ENCODE data around the gene OPRL1.

OPRL1 gene

DNA sequence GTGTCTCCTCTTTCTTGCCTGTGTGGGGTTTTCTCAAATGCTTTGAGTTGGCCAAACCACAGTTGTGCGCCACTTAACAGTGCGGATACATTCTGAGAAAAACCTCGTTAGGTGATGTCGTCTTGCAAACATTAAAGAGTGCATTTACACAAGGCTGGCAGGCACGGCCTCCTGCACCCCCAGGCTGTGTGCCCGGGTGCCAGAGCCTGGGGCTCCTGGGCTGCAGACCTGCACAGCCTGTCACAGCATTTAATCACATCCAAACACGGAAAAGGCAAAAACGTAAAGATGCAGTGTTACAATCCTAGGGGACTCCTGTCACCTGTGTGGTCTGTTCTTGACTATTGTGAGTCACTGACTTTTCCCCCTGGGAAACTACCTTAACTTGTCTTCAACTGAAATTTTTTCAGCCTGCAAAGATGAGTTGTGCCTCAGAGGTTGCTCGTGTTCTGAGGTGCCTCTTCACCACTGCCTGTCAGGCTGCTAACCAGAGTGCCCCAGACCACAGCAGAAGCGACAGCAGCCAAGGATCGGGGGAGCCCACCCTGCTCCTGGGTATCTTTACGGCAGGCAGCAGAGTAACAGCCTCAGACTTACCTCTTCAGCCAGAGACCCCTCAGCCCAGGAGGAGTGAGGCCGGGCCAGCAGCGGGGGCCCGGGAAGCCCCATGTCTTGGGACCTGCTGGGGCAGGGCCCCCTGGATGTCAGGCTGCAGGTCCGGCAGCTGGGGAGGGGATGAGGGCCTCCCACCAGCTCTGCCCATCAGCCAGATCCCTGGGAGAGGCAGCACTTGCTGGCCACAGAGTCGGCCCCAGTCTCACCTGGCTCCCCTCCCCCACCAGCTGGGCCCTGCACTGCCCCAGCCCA is 44.6 kb upstream of the OPRL1 start:
- POLR2A ChIA-PET = no interaction called here
- CTCF ChIA-PET = interaction anchor here (1.7 to 5.9 kb wide), 2 partner anchors 35 to 86 kb away, joined by 3 to 69 read pairs; no protein-coding TSS in a partner anchor
- H3K4me3 ChIP-seq (ENCODE audit: low read depth, low read length) = no peak overlapping the region
- TF ChIP-seq, protein P1, sequence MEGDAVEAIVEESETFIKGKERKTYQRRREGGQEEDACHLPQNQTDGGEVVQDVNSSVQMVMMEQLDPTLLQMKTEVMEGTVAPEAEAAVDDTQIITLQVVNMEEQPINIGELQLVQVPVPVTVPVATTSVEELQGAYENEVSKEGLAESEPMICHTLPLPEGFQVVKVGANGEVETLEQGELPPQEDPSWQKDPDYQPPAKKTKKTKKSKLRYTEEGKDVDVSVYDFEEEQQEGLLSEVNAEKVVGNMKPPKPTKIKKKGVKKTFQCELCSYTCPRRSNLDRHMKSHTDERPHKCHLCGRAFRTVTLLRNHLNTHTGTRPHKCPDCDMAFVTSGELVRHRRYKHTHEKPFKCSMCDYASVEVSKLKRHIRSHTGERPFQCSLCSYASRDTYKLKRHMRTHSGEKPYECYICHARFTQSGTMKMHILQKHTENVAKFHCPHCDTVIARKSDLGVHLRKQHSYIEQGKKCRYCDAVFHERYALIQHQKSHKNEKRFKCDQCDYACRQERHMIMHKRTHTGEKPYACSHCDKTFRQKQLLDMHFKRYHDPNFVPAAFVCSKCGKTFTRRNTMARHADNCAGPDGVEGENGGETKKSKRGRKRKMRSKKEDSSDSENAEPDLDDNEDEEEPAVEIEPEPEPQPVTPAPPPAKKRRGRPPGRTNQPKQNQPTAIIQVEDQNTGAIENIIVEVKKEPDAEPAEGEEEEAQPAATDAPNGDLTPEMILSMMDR (IDR thresholded peaks at IDR 0.05; ENCODE audit: insufficient read depth, low read length, missing control alignments) = no peak
- DNase-seq (ENCODE audit: low read depth, low spot score) = no peak

DNA sequence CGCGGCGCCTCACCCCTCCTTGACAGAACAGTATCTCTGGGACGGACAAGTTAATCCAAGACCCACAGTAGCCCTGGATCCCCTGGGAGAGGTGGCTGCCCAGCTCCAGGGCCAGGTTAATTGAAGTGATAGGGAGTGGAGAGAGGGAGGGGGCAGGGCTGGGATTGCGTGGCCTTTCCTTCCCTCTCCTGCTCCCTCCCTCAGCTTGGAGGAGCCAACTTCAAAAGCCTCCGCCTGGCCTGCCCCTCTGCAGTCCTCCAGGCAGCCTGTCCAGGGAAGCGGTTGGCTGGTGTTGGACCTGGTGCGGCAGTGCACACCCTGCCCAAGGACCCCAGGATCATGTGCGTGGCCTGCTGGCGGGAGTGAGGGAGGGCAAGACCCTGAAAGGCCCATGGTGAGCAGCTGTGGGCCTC is 43.9 kb upstream of the OPRL1 start, which contains the start of gene C20orf204:
TSS of gene C20orf204 (plus strand) at position 250 of the 413 bp plus-strand sequence. CDS start at position 392, 142 bp downstream.
- DNase-seq (ENCODE audit: low read depth, low spot score) = no peak
- ChIA-PET POLR2A (interaction anchor here (1.1 kb wide), 1 partner anchor 27 kb away, joined by 3 read pairs; the partner anchor contains the start of gene TCEA2), CTCF (interaction anchor here (0.9 to 5.9 kb wide), 3 partner anchors 51 to 85 kb away, joined by 3 to 69 read pairs (median 4); partner anchors contain the start of gene PRPF6)
- TF ChIP-seq, protein P1 (IDR thresholded peaks at IDR 0.05; ENCODE audit: insufficient read depth, low read length, missing control alignments) = no peak
- H3K4me3 ChIP-seq (ENCODE audit: low read depth, low read length) = no peak within 1 kb of the TSS

DNA sequence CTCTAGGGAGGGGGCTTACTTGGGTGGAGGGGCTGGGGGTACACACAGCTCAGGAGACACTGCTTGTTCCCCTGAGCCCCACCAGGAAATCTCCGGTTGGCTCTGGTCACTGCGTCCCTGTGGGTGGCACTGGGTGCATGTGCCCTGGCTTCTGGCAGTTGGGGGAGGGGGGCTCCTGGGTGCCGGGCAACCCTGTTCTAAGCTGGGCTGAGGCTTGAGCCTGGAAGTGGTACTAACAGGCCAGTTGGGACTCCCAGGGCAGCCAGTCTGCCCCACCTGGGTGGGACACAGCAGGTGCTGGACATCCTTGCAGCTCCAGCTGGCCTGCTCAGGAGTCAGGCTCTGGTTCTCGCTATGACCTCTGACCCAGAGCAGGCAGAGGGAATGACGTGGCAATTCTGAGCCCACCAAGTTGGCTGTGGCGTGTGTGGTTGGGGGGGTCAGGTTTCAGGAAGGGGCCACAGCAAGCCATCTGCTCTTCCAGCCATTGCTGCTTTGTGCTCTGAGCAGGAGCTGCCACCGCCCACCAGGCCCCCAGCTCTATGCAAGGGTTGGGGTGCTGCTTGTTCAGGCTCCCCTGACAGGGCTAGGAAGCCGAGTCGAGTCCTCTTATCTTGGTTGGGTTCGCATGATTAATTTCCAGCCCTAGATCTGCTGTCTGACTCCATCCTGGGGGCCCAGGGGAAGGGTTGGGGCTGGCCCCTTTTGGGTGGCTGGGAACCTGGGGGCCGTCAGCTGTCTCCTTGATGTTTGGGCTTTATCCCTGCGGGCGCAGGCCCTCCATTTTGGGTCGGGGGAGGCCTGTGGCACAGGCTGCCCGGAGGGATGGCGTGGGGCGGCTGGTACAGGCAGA is 43.3 kb upstream of the OPRL1 start:
- TF ChIP-seq, protein P1 (IDR thresholded peaks at IDR 0.05; ENCODE audit: insufficient read depth, low read length, missing control alignments) = no peak
- no peak overlapping the region for H3K4me3 ChIP-seq (ENCODE audit: low read depth, low read length)
- ChIA-PET POLR2A (interaction anchor here (1.1 kb wide), 1 partner anchor 26 kb away, joined by 3 read pairs; the partner anchor contains the start of gene TCEA2), CTCF (interaction anchor here (0.9 to 5.9 kb wide), 4 partner anchors 21 to 84 kb away, joined by 3 to 69 read pairs (median 6); partner anchors contain the start of gene PRPF6)
- no peak for DNase-seq (ENCODE audit: low read depth, low spot score)

DNA sequence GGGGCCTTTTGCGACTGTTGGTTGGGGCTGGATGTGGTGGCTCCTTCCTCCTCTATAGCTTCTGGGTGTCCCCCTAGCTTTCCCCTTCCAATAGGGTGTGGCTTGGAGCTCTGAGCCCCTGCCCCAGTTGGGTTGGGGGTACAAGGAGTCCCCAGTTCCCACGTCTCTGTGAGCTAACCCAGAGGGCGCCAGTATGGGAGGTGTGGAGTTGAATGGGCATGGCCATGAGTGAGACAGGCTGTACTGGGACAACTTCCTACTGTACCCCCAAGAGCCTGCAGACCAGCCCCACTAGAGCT is 42.7 kb upstream of the OPRL1 start:
- ChIA-PET POLR2A (interaction anchor here (1.1 kb wide), 1 partner anchor 26 kb away, joined by 3 read pairs; the partner anchor contains the start of gene TCEA2), CTCF (interaction anchor here (1.2 to 5.9 kb wide), 4 partner anchors 20 to 84 kb away, joined by 3 to 69 read pairs (median 6); partner anchors contain the start of gene PRPF6)
- H3K4me3 ChIP-seq (ENCODE audit: low read depth, low read length) = no peak overlapping the region
- no peak for DNase-seq (ENCODE audit: low read depth, low spot score)
- TF ChIP-seq, protein P1 (IDR thresholded peaks at IDR 0.05; ENCODE audit: insufficient read depth, low read length, missing control alignments) = no peak

DNA sequence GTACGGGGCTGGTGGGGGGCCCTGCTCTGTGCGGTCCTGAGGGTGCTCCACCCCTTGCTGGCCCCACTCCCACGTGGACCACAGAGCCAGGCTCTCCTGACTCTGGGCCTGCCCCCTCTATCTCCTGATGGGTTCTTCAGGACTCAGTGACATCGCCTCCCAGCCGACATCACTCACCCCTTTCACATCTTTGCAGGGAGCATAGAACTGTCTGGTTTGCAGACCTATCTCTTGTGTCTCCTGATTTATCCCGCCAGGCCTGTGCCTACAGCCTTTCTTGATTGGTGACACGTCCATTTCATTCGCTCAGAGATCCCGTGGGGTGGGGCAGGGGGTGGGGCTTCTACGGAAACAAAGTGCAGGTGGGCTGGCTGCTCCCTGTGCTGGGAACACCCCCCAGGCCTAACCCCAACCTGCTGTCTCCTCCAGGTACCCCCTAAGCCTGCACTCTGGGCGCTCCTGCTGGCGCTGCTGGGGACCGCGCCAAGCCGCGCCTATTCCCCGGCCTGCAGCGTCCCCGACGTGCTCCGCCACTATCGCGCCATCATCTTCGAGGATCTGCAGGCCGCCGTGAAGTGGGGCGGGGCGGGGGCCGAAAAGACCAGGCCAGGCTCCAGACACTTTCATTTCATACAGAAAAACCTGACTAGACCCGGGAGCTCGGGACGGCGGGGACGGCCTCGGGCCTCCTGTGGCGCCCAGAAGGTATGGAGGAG is 42.2 kb upstream of the OPRL1 start:
- TF ChIP-seq, protein P1 (IDR thresholded peaks at IDR 0.05; ENCODE audit: insufficient read depth, low read length, missing control alignments) = no peak
- H3K4me3 ChIP-seq (ENCODE audit: low read depth, low read length) = no peak overlapping the region
- POLR2A ChIA-PET = no interaction called here
- CTCF ChIA-PET = interaction anchor here (0.8 to 5.9 kb wide), 16 partner anchors 7 to 498 kb away, joined by 3 to 69 read pairs (median 6); partner anchors contain the start of genes PRPF6 and TCEA2
- DNase-seq (ENCODE audit: low read depth, low spot score) = no peak
